HG03521 (cell line): ENCODE measurements around the gene TMEM59.

Experiments used
- ATAC-seq: cut with Tn5 transposase; IDR thresholded peaks from one replicate; pipeline ENCODE4 v1.9.1; 2021; ENCODE audit warnings: mild to moderate bottlenecking, moderate library complexity; ENCODE audit not compliant: unreplicated experiment

Gene TMEM59

GRCh38 chr1:53986458-53986857 is 66.5 kb downstream of the TMEM59 start:
- no peak for ATAC-seq

- no peak for ATAC-seq
Measured at GRCh38 chr1:53984726-53985125, 68.3 kb downstream of the TMEM59 start.

- no peak for ATAC-seq
Measured at GRCh38 chr1:53982763-53983104, 70.3 kb downstream of the TMEM59 start.

GRCh38 chr1:53982034-53982762 is 70.8 kb downstream of the TMEM59 start:
- no peak for ATAC-seq

- ATAC-seq, result no peak
Measured at GRCh38 chr1:53981220-53981619, 71.8 kb downstream of the TMEM59 start.

- ATAC-seq, result no peak
Measured at GRCh38 chr1:53979712-53980450, 73.1 kb downstream of the TMEM59 start.
